H1 (cell line): Measurements from ENCODE around the gene PRR14L. TPM values are rescaled to one million over a fixed set of nuclear protein-coding genes. Genes with fewer than 3 reads are reported as not detected.

ENCODE experiments used
- CTCF ChIA-PET: fragments of 300-600 bp; sonication (Branson Sonifier 250); formaldehyde crosslinking; loops from one replicate; lab custom pipeline; 2021; ENCODE audit not compliant: partially characterized antibody; lab: Charles Lee
- POLR2A ChIA-PET: fragments of 300-600 bp; sonication (Branson Sonifier 250); formaldehyde crosslinking; loops from one replicate; lab custom pipeline; 2021; ENCODE audit warnings: inconsistent platforms; ENCODE audit not compliant: partially characterized antibody; lab: Charles Lee
- DNase-seq, 2 experiments: peaks; one replicate each; pipeline versions ENCODE4 v3.0.0 to v3.0.0-alpha.2; 2010 to 2022; ENCODE audit warnings: low spot score in 2 of 2, low read depth in 1 of 2, mixed read lengths in 1 of 2
- FAIRE-seq: peaks from 2 replicates; lab custom pipeline; 2011; peaks lifted over from hg19 to GRCh38; lab: Jason Lieb, UNC
- H2AFZ ChIP-seq: 2 replicates; pipeline ENCODE4 v1.8.1; 2012; ENCODE audit warnings: low read length, inconsistent platforms
- H2AK5ac ChIP-seq: 2 replicates; pipeline ENCODE4 v1.6.1; 2013; ENCODE audit warnings: low read depth, low read length
- H2BK120ac ChIP-seq: replicated peaks from 2 replicates; pipeline ENCODE3; 2013; ENCODE audit warnings: low read depth, low read length, inconsistent platforms
- H2BK12ac ChIP-seq: 2 replicates; pipeline ENCODE4 v1.6.1; 2013; ENCODE audit warnings: low read depth, low read length
- H2BK15ac ChIP-seq: 2 replicates; pipeline ENCODE4 v1.6.1; 2013; ENCODE audit warnings: low read length
- H2BK20ac ChIP-seq: 2 replicates; pipeline ENCODE4 v1.6.1; 2013; ENCODE audit warnings: low read length
- H2BK5ac ChIP-seq: 2 replicates; pipeline ENCODE4 v1.6.1; 2013; ENCODE audit warnings: low read depth, low read length
- H3K14ac ChIP-seq: 2 replicates; pipeline ENCODE4 v1.6.1; 2013; ENCODE audit warnings: inconsistent platforms; ENCODE audit not compliant: insufficient read length
- H3K18ac ChIP-seq: 2 replicates; pipeline ENCODE4 v1.6.1; 2013; ENCODE audit warnings: low read length; ENCODE audit errors: extremely low read depth
- H3K23ac ChIP-seq: 2 replicates; pipeline ENCODE4 v1.6.1; 2013; ENCODE audit warnings: inconsistent platforms; ENCODE audit not compliant: insufficient read length
- H3K23me2 ChIP-seq: 2 replicates; pipeline ENCODE4 v1.6.1; 2013; ENCODE audit warnings: low read depth, low read length
- H3K27ac ChIP-seq: 2 replicates; pipeline ENCODE4 v1.6.1; 2011; ENCODE audit warnings: low read depth, low read length, inconsistent platforms
- H3K27me3 ChIP-seq, 4 experiments: replicated peaks in 1 of 4; 1 replicate in 1 of 4; 2 replicates in 3 of 4; pipeline versions ENCODE4 v1.6.1 to v1.8.1; 2011 to 2013; ENCODE audit warnings: low read length in 3 of 4, mild to moderate bottlenecking in 3 of 4, inconsistent platforms in 2 of 4, mixed read lengths in 2 of 4, moderate library complexity in 1 of 4; ENCODE audit not compliant: control insufficient read depth in 3 of 4, insufficient read depth in 3 of 4; ENCODE audit errors: extremely low read depth in 1 of 4
- H3K36me3 ChIP-seq, 4 experiments: 2 replicates each; pipeline versions ENCODE4 v1.6.1 to v1.8.1; 2011 to 2013; ENCODE audit warnings: mild to moderate bottlenecking in 4 of 4, low read length in 3 of 4, moderate library complexity in 2 of 4, control low read depth in 1 of 4, inconsistent platforms in 1 of 4; ENCODE audit not compliant: insufficient read depth in 4 of 4, control insufficient read depth in 2 of 4
- H3K4ac ChIP-seq: replicated peaks from 2 replicates; pipeline ENCODE3; 2013; ENCODE audit warnings: low read length, low read depth, mixed read lengths, inconsistent platforms; ENCODE audit not compliant: insufficient read length
- H3K4me1 ChIP-seq, 4 experiments: replicated peaks in 1 of 4; 1 replicate in 1 of 4; 2 replicates in 3 of 4; pipeline versions ENCODE4 v1.6.1 to v1.8.1; 2011 to 2013; ENCODE audit warnings: low read length in 3 of 4, inconsistent platforms in 2 of 4, mixed read lengths in 1 of 4; ENCODE audit not compliant: insufficient read depth in 4 of 4, control insufficient read depth in 3 of 4
- H3K4me2 ChIP-seq, 2 experiments: 2 replicates each; pipeline versions ENCODE4 v1.6.1 to v1.8.1; 2011 to 2013; ENCODE audit warnings: low read depth in 2 of 2, low read length in 2 of 2, control low read depth in 1 of 2, inconsistent platforms in 1 of 2, mild to moderate bottlenecking in 1 of 2; ENCODE audit not compliant: insufficient read depth in 1 of 2
- H3K4me3 ChIP-seq, 4 experiments: fragments of 200-600, 300-600 bp in 1 of 4; sonication (generic), shearing (Covaris generic), sonication (Bioruptor Twin) in 1 of 4; 2 replicates each; pipeline versions ENCODE4 v1.5.1 to v1.8.1; 2011 to 2016; ENCODE audit warnings: low read length in 4 of 4, low read depth in 3 of 4, control low read depth in 2 of 4, inconsistent platforms in 2 of 4, mild to moderate bottlenecking in 2 of 4, mixed read lengths in 1 of 4, moderate library complexity in 1 of 4; ENCODE audit not compliant: insufficient read depth in 2 of 4; ENCODE audit errors: extremely low read depth in 1 of 4
- H3K56ac ChIP-seq: replicated peaks from 2 replicates; pipeline ENCODE3; 2013; ENCODE audit warnings: low read depth, mild to moderate bottlenecking, mixed read lengths, low read length, inconsistent platforms; ENCODE audit not compliant: insufficient read length
- H3K79me1 ChIP-seq: 2 replicates; pipeline ENCODE4 v1.6.1; 2013; ENCODE audit warnings: low read depth, low read length, control low read depth
- H3K79me2 ChIP-seq, 2 experiments: 2 replicates each; pipeline versions ENCODE4 v1.6.1 to v1.8.1; 2012 to 2013; ENCODE audit warnings: low read length in 2 of 2, mild to moderate bottlenecking in 2 of 2, inconsistent platforms in 1 of 2; ENCODE audit not compliant: insufficient read depth in 2 of 2, control insufficient read depth in 1 of 2
- H3K9ac ChIP-seq, 4 experiments: replicated peaks in 1 of 4; 1 replicate in 1 of 4; 2 replicates in 3 of 4; pipeline versions ENCODE4 v1.6.1 to v1.8.1; 2011 to 2013; ENCODE audit warnings: low read depth in 3 of 4, low read length in 3 of 4, control low read depth in 2 of 4, mild to moderate bottlenecking in 2 of 4, moderate library complexity in 2 of 4, inconsistent platforms in 1 of 4; ENCODE audit errors: extremely low read depth in 1 of 4
- H3K9me3 ChIP-seq, 2 experiments: 2 replicates each; pipeline versions ENCODE4 v1.6.1 to v1.8.1; 2012 to 2013; ENCODE audit warnings: mild to moderate bottlenecking in 2 of 2, moderate library complexity in 2 of 2, control low read depth in 1 of 2, inconsistent platforms in 1 of 2, low read depth in 1 of 2, low read length in 1 of 2, mixed read lengths in 1 of 2; ENCODE audit not compliant: insufficient read depth in 2 of 2
- H4K20me1 ChIP-seq, 2 experiments: replicated peaks in 1 of 2; 2 replicates each; pipeline versions ENCODE3 to v1.8.1; 2011 to 2013; ENCODE audit warnings: inconsistent platforms in 2 of 2, low read length in 2 of 2, mild to moderate bottlenecking in 1 of 2; ENCODE audit not compliant: insufficient read depth in 2 of 2, control insufficient read depth in 1 of 2
- H4K5ac ChIP-seq: 2 replicates; pipeline ENCODE4 v1.6.1; 2013; ENCODE audit warnings: low read length, low read depth, mixed read lengths, inconsistent platforms; ENCODE audit not compliant: insufficient read length
- H4K8ac ChIP-seq: 2 replicates; pipeline ENCODE4 v1.8.0; 2013; ENCODE audit warnings: mild to moderate bottlenecking, moderate library complexity, low read length, inconsistent platforms; ENCODE audit not compliant: insufficient read depth; ENCODE audit errors: extremely low read depth
- H4K91ac ChIP-seq: replicated peaks from 2 replicates; pipeline ENCODE3; 2013; ENCODE audit warnings: low read length, mixed read lengths, inconsistent platforms; ENCODE audit not compliant: insufficient read length
- CBX5 ChIP-seq: fragments of 300-800, 300-1000 bp; sonication (generic); IDR thresholded peaks from 2 replicates; pipeline ENCODE4 v1.7.1; 2016; ENCODE audit warnings: antibody characterized with exemption, low read length, low read depth
- CREB1 ChIP-seq: IDR thresholded peaks from 2 replicates; pipeline ENCODE4 v1.6.1; 2012; ENCODE audit warnings: inconsistent platforms
- HDAC6 ChIP-seq: IDR thresholded peaks from one replicate; pipeline ENCODE4 v1.7.1; 2012; ENCODE audit warnings: low read depth, mild to moderate bottlenecking, inconsistent platforms, low read length, moderate library complexity
- POLR2A ChIP-seq, 2 experiments: IDR thresholded peaks; 1 replicate in 1 of 2; 2 replicates in 1 of 2; pipeline ENCODE4 v1.6.1; 2011; ENCODE audit warnings: low read depth in 2 of 2, low read length in 2 of 2, mild to moderate bottlenecking in 2 of 2; ENCODE audit errors: control extremely low read depth in 1 of 2
- RAD21 ChIP-seq, 2 experiments: IDR thresholded peaks in 1 of 2; conservative IDR thresholded peaks in 1 of 2; 2 replicates each; pipeline ENCODE4 v1.6.1; 2011; ENCODE audit warnings: low read depth in 2 of 2, low read length in 2 of 2, improper control_type of control experiment in 1 of 2, inconsistent platforms in 1 of 2, mild to moderate bottlenecking in 1 of 2, moderate library complexity in 1 of 2
- TEAD4 ChIP-seq: IDR thresholded peaks from 2 replicates; pipeline ENCODE4 v1.6.1; 2012; ENCODE audit warnings: low read depth, low read length, inconsistent platforms, mixed read lengths
- WGBS, 2 experiments: shearing (Covaris generic) in 1 of 2; methylation state at CpG; one replicate each; pipeline versions ENCODE4 v1.1.6 to v1.1.7; 2013 to 2015; ENCODE audit warnings: low lambda C conversion rate in 2 of 2, mixed read lengths in 2 of 2, inconsistent platforms in 1 of 2, low coverage in 1 of 2, missing lambda C conversion rate in 1 of 2; ENCODE audit not compliant: insufficient replicate concordance in 2 of 2, insufficient coverage in 1 of 2, insufficient read length in 1 of 2; ENCODE audit errors: extremely low coverage in 1 of 2, missing lambda C conversion rate in 1 of 2; 5-methylcytosine and 5-hydroxymethylcytosine counted together
- polyA plus RNA-seq, 7 experiments: library from polyadenylated mRNA; depleted of rRNA in 3 of 7; stranded (reverse) in 5 of 7; unstranded in 2 of 7; fragments of >200 nt in 5 of 7; fragments of 200-250 nt in 2 of 7; gene quantifications; 1 replicate in 5 of 7; 2 replicates in 1 of 7; 4 replicates in 1 of 7; pipeline versions ENCODE4 v1.2.1 to v1.2.3, GENCODE V29; 2011 to 2013; ENCODE audit warnings: missing spikeins in 2 of 7, mixed read lengths in 2 of 7
- total RNA-seq: library from RNA; stranded (reverse); fragmentation: NEBNext Ultra II Directional; extraction: Animal tissue kit (Norgen Biotek cat#: 25700); gene quantifications from 2 replicates; pipeline ENCODE4 v1.2.1, GENCODE V29; 2021

PRR14L gene
- total and polyA plus RNA-seq, 2 of the 8 experiments (the other 6 are each of a cell fraction or from before 2014, with no cell fraction given): 26.5 to 98.6 TPM

- Histone ChIP-seq H2BK12ac (no peak overlapping the region; the same call in 1 of the 2 replicates), H3K79me1 (no peaks in the 10 kb centered on the region), H4K20me1 (no peaks in the 10 kb centered on the region), H2BK120ac (no peak overlapping the region), H3K4me2 (peak overlapping the region; percentile 63 to 95), H3K4ac (no peak overlapping the region), H4K8ac (no peak overlapping the region), H3K23me2 (peaks cover 9% of the 10 kb centered on the region; the same call in 1 of the 2 replicates), H2BK15ac (no peak overlapping the region), H3K27ac (no peak overlapping the region; the same call in 1 of the 2 replicates), H3K27me3 (no peaks in the 10 kb centered on the region), H3K4me3 (peak overlapping the region; percentile 67 to 95 (median 84); a peak in 6 of 8 replicates), H4K91ac (no peak overlapping the region), H2AFZ (no peak overlapping the region), H3K18ac (no peak overlapping the region), H4K5ac (no peak overlapping the region), H3K9ac (peak overlapping the region in 3 of 4 experiments; percentile 45 to 89 (median 61); a peak in 3 of 7 replicates), H3K14ac (no peak overlapping the region), H2BK5ac (no peak overlapping the region), H3K4me1 (peaks cover 4 to 14% (median 9%) of the 10 kb centered on the region in 4 experiments)
- ChIA-PET CTCF (interaction anchor here (0.6 to 0.9 kb wide), 2 partner anchors 49 to 93 kb away, joined by 3 to 4 read pairs; no protein-coding TSS in a partner anchor), POLR2A (interaction anchor here (1.3 to 3.0 kb wide), 2 partner anchors 16 to 93 kb away, joined by 4 to 11 read pairs; partner anchors contain the start of gene PISD)
- WGBS, 2 experiments: 81% methylated on average over 6 of the region's 6 CpGs; no CpG with 5 or more reads in 1 of the 2 experiments
- no peak for DNase-seq
- TF ChIP-seq HDAC6: no peak
- TF ChIP-seq RAD21 (IDR thresholded peaks at IDR 0.05 in 1 of 2, conservative IDR thresholded peaks at IDR 0.05 in 1 of 2; ENCODE audit: low read depth in 2 of 2, low read length in 2 of 2): no peak
- TF ChIP-seq TEAD4: no peak
- no peak for TF ChIP-seq POLR2A (IDR thresholded peaks at IDR 0.05; ENCODE audit: control extremely low read depth in 1 of 2, low read depth in 2 of 2, low read length in 2 of 2)
- no peak for TF ChIP-seq CBX5
- no peak for TF ChIP-seq CREB1
- TF ChIP-seq, all 59 proteins: peak for 0
- H3K23ac ChIP-seq: no peak overlapping the region
- no peak overlapping the region for H2AK5ac ChIP-seq
- peaks cover 0 to 10% of the 10 kb centered on the region in 2 experiments; a peak in 2 of 4 replicates for H3K79me2 ChIP-seq
- no peaks in the 10 kb centered on the region for H3K9me3 ChIP-seq
- FAIRE-seq: no peak
- no peak overlapping the region for H2BK20ac ChIP-seq
- H3K56ac ChIP-seq: no peak overlapping the region
- peaks cover 0 to 7% (median 6%) of the 10 kb centered on the region in 4 experiments; a peak in 4 of 8 replicates for H3K36me3 ChIP-seq
Measured at GRCh38 chr22:31754813-31755212, 4.9 kb upstream of the PRR14L start.
